Loucy (cell line): ENCODE data around the gene RBM44.

ENCODE experiments used
- CTCF ChIP-seq: fragments of 200-600 bp; sonication (generic); conservative IDR thresholded peaks from 2 replicates; pipeline ENCODE4 v1.5.1; 2014; ENCODE audit warnings: mild to moderate bottlenecking, antibody characterized with exemption, low read length
- EZH2phosphoT487 ChIP-seq: fragments of 200-600 bp; IDR thresholded peaks from 2 replicates; pipeline ENCODE4 v1.6.1; 2018; ENCODE audit warnings: antibody characterized with exemption, mild to moderate bottlenecking, moderate library complexity, borderline replicate concordance

- no peak for TF ChIP-seq CTCF
- TF ChIP-seq EZH2phosphoT487, result no peak
Measured at GRCh38 chr2:237779521-237779920, 19.1 kb upstream of the RBM44 start.
